ENCODE results near the gene ART5.

GRCh38 chr11:3642071-3642951 is 519 bp upstream of the ART5 start:
- TF ChIP-seq POLR2AphosphoS5 (IDR thresholded peaks at IDR 0.05; ENCODE audit: low read depth, low read length), result no peak
- no peak for TF ChIP-seq SIN3A (IDR thresholded peaks at IDR 0.05; ENCODE audit: borderline replicate concordance, insufficient read depth, low read length)
- no peak for TF ChIP-seq TAF1 (IDR thresholded peaks at IDR 0.05; ENCODE audit: borderline replicate concordance, insufficient read depth, low read length)
